HG02885 (cell line): ENCODE results near the gene KCMF1.
A peak's percentile ranks its signal among the peaks of the same experiment; 100 is the strongest.

Experiments used
- ATAC-seq: cut with Tn5 transposase; IDR thresholded peaks from one replicate; pipeline ENCODE4 v1.9.1; 2021; ENCODE audit warnings: mild to moderate bottlenecking; ENCODE audit not compliant: unreplicated experiment, poor library complexity

KCMF1 gene

DNA sequence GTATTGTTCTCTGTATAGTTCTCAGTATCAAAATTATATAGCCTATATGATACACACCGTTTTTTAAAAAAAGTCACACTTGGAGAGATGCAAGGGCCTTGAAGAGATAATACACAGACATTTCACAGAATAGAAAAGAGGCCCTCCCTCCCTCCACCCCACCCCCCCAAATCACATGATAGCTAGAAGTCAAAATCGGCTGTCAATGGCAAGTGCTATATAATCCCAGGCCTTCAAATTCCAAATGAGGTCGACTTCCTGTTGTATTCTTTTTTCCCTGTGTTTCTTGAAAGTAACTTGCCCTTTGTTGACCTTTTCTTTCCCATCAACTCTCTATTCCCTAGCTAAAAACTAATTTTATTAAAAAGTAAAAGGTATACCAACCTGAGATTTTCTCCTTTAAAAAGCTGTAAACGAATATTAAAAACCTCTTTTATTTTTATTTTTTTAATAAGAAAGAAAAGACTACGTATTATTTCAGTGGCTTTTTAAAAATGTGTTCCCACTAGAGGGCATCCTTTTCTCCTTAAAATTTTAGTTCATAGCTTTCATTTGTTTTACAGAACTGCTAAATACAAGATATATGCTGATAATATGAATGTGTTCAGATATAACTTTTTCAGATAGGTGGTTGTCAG lies 46.6 kb downstream of the KCMF1 start:
- ATAC-seq = no peak

DNA sequence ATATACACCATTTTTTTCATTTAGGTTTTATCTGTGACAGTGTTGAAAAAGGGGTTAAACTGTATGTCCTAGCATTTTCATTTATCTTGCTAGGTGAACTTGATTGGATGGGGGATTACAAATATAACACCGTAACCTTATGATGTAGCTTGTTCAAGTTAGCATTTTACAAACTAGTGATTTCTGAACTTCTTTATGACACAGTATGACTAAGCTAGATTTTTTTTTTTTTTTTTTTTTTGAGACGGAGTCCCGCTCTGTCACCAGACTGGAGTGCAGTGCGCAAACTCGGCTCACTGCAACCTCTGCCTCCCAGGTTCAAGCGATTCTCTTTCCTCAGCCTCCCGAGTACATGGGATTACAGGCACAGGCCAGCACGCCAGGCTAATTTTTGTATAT lies 47.1 kb downstream of the KCMF1 start:
- ATAC-seq = no peak

DNA sequence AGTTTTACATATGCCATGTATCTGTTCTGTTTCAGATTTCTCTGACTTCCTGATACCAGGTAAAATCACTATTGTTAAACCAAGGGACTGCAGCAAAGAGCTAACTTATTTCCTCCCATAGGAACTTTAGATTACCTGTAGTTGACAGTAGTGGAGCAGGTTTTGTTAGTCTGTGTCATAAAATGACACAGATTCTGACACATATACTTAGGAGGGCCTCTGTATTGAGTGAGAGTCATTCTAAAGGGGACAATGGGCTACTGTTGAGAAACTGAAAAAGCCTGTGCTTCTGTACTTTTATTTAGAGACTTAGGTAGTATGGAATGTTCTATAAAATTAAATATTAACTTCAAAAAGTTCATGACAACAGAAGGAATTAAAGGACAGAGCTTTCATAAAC lies 48.2 kb downstream of the KCMF1 start:
- no peak for ATAC-seq

DNA sequence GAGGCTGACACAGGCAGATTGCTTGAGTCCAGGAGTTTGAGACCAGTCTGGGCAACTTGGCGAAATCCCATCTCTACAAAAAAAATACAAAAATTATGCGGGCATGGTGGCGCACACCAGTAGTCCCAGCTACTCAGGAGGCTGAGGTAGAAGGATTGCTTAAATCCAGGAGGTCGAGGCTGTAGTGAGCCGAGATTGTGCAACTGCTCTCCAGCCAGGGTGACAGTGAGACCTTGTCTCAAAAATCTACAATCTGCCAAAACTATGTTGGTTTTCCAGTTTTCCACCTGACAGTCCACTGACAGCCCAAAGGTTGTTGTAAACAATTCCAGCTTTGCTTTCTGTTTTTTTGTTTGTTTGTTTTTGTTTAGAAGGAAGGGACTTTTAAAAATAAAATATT lies 51.3 kb downstream of the KCMF1 start:
- ATAC-seq = no peak

DNA sequence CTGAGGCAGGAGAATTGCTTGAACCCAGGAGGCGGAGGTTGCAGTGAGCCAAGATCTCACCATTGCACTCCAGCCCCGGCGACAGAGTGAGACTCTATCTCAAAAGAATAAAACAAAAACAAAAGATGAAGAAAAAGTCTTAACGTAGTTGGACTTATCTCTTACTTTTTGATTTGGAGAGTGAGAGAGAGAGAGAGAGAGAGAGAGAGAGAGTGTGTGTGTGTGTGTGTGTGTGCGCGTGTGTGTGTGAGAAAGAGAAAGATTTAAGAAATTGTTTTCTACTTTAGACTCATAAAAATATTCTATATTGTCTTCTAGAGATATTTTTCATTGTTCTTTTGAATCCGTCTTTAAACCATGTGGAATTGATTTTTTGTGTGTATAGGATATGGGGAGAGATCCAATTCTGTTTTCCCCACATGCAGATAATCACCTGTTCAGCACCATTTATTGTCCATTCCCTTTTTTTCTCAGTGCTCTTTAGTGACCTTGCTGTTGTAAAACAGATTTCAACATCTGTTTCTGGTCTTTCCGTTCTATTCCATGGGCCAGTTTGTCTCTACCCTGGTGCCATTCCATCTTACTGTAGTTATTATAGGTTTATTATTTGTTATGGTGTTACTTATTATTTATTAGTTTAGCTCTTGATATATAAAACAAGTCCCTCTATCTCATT lies 53.5 kb downstream of the KCMF1 start:
- no peak for ATAC-seq

DNA sequence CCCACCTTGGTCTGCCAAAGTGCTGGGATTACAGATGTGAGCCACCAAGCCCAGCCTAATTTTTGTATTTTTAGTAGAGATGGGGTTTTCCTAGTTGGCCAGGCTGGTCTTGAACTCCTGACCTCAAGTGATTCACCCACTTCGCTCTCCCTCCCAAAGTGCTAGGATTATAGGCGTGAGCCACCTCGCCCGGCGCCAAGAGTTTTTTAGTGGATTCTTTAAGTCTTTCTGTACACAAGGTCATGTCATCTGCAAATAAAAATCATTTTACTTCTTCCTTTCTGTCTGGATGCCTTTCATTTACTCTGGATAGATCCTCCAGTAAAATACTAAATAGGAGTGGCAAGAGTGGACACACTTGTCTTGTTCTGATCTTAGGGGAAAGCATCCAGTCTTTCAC lies 61.7 kb downstream of the KCMF1 start:
- ATAC-seq = no peak

DNA sequence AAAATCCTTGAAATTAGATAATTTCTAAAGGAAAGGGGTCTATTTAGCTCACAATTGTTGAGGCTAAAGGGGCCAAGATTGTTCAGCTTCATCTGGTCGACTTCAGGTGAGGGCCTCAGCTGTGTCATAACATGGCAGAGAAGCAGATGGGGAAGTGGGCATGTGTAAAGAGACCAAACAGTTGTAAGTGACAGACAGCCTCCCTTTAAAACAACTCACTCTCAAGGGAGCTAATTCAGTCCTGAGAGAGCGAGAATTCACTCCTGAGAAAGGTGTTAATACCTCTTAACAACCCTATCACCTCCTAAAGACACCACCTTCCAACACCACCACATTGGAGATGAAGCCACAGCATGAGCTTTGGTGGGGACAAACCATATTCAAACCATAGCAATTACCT lies 62.4 kb downstream of the KCMF1 start:
- ATAC-seq = no peak

DNA sequence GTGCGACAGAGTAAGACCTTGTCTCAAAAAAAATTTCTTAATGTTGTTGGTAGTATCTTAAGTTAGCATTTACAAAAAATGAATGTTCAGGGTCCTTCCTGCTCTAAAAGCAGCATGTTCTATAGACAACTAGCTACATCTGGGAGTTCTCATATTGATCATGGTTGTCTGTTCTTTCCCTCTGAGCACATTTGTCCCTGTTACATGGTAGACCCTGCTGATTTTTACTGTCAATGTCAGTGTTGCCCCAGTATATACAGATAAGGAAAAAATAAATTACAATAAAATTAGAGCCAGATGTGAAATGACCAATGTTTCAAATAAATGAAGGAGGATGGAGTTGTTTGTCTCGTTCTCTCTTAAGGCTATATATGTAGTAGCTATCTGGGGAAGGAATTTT lies 63.2 kb downstream of the KCMF1 start:
- ATAC-seq = no peak

DNA sequence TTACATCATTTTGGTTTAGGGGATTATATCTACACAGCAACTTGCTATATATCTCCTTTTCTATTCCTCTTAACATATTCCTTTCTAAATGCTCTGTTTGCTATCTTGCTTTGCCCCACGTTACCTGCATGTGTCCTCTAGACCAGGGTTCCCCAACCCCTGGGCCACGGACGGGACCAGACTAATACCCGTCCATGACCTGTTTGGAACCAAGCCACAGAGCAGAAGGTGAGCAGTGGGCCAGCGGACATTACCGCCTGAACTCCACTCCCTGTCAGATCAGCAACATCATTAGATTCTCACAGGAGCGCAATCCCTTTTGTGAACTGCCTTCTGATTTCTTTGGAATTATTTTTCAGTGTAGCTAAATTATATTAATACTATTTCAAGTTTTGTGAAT lies 66.7 kb downstream of the KCMF1 start:
- no peak for ATAC-seq

DNA sequence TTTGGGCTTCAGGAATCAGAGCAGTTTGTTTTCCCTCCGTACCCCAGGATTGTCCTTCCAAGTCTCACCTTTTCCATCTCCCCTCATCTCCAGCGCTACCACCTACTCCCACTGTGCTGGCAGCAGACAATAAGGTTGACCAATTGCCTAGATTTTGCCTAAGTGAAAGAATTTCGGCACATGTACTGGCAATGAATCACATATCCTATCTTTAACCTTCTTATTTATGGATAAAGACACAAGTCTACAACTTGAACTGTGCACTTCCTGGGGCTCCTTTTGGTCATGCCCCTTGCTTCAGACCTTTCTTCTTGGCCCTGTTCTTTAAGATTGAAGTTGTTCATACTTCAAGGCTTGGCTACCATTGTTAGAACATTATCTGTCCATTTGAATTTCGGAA lies 71.4 kb downstream of the KCMF1 start:
- no peak for ATAC-seq

DNA sequence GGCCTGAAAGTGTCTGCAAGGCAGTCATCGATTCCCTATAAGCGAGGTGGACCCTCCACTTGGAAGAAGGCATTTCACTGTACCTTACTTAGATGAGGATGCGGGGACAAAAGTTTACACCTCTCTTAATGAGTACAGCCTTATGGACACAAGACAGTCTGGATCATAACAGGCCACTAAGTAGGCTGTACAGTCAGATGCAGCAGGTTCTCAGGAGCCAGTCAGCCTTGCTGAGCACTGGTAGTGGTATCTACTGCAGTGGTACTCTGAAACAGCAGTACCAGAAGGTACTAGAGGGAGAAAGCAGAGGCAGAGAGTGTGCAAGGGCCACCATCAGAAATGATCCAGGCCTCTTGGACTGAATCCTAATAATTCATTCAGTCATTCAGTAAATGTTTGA lies 77.6 kb downstream of the KCMF1 start:
- no peak for ATAC-seq

DNA sequence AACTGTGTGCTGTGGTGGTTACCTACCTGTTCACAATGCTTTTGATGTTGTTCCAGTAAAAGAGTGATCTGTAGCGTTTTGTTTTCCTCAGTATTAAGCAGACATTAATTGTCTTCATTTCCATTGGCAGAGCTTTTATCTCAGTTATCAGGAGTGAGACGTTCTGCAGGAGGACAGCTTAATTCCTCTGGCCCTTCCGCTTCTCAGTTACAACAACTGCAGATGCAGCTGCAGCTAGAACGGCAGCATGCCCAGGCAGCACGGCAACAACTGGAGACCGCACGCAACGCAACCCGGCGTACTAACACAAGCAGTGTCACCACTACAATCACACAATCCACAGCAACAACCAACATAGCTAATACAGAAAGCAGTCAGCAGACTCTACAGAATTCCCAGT lies 78.3 kb downstream of the KCMF1 start:
- no peak for ATAC-seq

DNA sequence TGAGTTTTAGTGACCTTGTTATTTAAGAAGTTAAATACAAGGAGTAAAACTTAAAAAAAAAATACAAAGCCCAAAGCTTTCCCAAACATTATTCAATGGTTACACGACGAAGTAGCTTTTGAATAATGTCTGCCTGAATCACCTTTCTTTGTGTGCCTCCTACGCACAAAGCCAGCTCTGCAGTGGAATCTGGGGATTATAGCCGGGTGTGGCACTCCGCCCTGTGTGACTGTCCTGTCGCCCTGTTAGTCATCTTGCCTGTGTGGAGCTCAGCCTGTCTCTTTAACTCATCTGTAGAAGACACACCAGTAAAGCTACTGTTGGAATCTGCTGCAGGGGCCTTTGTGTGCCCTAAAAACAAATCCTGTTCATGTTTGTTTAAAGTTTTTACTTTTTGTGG lies 82.8 kb downstream of the KCMF1 start:
- ATAC-seq = no peak

DNA sequence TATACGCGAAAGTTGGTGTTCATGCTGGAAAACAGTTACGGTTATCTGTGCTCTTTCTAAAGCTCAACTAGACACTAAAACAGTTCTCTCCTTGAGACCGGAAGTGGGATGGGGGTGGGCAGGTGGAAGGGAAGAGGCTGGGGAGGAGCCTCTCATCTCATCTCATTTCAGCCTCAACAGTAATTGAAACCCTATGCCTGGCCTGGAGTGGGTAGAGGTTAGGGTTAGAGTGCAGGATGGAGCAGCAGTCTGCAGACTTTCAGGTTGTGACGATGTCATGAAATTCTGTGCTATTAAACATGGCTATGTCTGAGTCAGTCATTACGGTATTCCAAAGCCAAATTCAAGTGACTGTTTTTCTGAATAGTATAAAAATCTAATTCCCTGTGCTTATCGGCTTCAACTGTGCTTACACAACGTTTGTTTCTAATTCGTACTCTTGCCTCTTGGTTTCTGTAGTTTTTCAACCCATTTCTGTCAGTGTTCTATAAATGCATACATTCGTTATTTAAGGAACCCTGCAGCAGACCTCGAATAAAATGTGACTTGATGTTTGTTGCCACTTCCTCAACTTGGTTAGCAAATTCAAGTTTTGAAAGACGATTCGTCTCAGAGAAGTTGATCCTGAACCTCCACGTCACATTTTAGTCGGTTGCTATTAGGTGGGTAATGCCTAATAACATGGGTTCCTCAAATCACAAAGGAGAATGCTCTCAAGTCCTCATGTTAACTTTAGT lies 86.4 kb downstream of the KCMF1 start:
- no peak for ATAC-seq

DNA sequence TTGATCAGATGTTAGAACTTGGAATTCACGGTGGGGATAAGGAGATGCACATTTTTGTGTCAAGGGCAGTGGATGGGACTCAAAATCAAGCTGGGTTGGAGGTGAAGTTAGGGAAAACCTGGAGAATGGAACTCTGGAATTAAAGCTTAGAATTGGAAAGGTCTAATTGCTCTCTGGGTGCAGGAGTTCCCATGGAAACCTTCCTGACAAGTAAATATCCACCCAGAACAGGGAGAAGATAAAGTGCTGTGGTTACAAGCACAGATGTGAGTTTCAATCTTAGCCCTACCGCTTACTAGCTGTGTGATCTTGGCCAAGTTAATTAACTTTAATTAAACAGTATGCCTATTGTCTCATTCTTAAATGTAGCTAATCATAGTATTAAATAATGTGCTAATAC lies 90.9 kb downstream of the KCMF1 start:
- ATAC-seq = no peak

DNA sequence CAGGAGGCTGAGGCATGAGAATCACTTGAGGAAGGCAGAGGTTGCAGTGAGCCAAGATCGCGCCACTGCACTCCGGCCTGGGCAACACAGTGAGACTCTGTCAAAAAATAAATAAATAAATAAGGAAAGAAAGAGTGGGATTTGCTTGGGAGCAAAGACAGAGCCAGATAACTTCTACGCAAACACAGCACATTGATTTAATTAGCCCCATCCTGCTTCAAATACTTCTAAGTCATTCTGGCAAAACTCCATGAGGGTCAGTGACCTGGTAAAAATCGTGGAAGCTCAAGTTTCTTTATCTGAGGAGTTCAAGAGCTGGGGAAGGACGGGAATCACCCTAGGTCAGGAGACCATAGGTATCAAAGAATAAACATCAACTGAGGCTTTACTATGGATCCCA lies 91.6 kb downstream of the KCMF1 start:
- no peak for ATAC-seq

DNA sequence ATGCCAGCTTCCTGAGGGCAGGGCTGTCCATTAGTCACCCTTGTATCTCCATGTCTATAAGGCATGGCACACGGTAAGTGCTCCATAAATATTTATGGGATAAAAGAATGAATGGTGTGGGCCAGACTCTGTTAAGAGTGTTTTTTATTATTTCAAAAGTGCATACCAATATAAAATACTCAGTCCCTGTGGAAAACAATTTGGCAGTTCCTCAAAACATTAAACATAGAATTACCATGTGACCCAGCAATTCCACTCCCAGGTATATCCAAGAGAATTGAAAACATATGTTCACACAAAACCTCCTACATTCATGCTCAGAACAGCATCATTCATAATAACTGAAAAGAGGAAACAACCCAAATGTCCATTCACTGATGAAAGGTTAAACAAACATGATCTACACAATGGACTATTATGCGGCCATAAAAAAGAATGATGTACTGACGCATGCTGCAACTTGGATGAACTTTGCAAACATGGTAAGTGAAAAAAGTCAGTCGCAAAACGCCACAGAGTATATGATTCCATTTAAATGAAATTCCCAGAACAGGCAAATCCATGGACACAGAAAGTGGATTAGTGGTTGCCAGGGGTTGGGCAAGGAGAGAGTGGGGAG lies 93.1 kb downstream of the KCMF1 start:
- ATAC-seq = no peak

DNA sequence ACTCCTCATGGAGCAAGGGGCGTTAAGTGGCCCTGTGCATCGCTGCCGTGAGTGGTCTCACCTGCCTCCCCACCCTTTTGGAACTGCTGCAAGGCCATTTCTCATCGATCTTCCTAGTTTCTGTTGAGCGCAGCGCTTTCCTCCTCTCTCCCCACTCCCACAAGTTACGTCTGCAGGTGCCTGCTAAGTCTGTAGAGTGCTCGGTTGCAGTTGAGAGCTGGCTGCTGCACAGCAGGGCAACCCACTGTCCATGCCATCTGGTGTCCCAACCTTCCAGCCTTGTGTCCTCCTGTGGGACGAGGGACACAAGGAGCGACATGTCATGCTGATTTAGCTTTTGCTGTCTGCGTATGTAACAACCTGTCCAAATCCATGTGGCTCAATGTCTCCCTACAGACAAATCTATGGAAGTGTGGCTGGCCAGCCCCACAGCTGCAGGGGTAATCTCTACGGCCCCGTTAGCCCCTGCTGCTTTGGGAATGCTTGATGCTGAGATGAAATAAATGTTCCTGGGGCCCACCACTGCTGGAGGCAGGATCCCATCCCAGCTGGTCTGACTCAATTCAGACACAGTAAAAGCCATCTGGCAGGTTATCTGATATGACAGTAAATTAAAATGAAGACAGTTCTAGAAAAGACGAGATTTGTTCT lies 94.1 kb downstream of the KCMF1 start:
- no peak for ATAC-seq

DNA sequence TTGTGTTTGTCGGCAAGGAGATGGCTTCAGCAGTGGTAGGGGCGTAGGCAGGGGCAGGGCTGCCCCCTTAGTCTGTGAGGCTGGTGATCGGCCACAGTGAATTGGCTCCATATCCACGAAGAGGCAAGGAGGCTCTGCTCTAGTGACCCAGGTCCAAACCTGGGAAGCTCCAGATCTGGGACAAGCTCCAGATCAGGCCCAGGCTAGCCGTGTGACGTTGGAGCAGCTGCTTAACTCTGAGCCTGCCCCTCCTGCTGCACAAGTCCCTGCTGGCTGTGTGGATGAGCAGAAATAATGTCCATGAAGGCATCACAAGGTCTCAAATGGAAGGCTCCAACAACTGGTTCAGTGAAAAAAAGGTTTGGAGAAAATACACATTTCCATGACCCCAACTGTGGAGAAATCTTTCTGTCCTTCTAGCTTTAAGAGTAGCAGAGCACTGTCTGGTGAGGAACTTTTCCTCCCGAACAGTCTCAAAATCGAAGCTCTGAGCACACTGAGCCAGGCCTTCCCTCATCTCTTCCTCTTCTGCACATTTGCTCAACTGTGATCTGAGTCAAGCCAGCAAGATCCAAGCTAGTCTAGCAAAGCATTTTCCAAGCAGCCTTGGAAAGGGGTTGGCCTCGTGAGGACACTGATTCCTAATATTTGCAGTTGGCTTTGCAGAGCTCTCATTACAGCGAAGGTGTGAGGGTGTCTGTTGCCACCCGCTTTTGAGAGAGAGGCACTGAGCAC lies 95.2 kb downstream of the KCMF1 start:
- ATAC-seq = no peak

DNA sequence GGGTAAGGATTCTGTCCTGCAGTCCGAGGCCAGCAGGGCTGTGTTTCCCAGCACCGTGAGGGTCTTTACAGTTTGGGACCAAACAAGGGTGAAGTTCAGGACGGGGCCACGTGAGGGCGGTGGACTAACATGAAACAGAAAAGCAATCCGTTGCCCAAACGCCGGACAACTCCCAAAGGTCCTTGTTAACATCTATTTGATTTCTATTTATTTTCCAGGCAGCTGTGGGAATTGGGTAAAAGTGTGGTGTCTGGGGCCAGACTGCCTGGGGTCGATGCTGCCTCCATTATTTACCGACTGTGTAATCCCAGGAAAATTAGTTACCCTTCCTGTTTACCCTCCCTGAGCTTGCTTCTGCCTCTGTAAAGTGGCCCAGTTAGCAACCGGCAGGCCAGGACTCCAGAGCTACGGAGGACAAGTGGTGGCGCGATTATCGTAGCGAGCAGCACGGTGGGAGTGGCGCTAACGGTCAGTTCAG lies 96.0 kb downstream of the KCMF1 start:
- peak; percentile 69 for ATAC-seq
